GOT3 (cell line): ENCODE results near the gene ASPG.
"Not testable (repeated sequence)": the region's sequence is repeated elsewhere in the genome, so short reads cannot be mapped to it uniquely, and the experiment has no call there.

Source experiments
- DNase-seq: peaks from one replicate; lab custom pipeline; 2025; ENCODE audit warnings: mixed read lengths; lab: John Stamatoyannopoulos, UW

Gene ASPG

GRCh38 chr14:104147346-104148125 is 62.0 kb downstream of the ASPG start:
- no peak for DNase-seq

- no peak for DNase-seq
Observed at GRCh38 chr14:104148433-104149277, 63.2 kb downstream of the ASPG start.

DNA sequence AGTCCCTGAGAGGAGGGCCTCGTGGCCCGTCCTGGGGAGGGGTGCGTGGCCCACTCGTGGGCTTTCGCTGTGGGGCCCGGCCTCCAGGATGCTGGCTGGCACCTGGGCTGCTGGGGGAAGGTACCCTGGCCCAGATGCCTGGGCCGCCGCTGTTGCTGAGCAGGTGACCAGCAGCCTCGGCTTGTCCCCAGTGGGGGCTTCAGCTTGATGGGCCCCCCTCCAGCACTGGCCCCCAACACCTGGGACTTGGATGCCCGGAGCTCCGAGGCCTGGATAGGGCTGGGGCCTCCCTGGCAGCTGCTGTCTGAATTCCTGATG is 63.7 kb downstream of the ASPG start:
- DNase-seq, result no peak

DNA sequence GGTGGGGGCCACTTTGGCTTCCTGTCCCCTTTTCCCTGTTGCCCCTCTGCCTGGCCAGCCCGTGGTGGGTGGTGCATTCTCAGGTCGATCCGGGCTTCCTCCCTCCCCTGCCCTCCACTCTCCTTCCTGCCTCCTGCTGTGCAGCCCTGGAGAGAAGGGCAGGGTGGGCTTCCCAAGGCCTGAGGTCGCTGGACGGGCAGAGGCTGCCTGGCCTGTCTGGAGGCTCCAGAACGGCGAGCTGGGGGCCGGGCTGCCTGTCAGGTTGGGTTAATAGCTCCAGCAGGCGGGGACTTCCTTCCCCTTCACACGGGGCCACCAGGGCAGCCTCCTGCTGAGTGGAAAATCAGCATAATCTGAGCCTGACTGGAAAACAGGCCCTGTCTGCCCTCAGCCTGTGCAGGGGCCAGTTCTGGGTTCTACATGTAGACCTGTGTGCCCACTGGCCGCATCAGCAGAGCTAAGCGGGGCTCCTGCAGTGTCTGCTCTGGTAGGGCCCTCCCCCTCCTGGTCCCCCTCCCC is 64.2 kb downstream of the ASPG start:
- no peak for DNase-seq

DNA sequence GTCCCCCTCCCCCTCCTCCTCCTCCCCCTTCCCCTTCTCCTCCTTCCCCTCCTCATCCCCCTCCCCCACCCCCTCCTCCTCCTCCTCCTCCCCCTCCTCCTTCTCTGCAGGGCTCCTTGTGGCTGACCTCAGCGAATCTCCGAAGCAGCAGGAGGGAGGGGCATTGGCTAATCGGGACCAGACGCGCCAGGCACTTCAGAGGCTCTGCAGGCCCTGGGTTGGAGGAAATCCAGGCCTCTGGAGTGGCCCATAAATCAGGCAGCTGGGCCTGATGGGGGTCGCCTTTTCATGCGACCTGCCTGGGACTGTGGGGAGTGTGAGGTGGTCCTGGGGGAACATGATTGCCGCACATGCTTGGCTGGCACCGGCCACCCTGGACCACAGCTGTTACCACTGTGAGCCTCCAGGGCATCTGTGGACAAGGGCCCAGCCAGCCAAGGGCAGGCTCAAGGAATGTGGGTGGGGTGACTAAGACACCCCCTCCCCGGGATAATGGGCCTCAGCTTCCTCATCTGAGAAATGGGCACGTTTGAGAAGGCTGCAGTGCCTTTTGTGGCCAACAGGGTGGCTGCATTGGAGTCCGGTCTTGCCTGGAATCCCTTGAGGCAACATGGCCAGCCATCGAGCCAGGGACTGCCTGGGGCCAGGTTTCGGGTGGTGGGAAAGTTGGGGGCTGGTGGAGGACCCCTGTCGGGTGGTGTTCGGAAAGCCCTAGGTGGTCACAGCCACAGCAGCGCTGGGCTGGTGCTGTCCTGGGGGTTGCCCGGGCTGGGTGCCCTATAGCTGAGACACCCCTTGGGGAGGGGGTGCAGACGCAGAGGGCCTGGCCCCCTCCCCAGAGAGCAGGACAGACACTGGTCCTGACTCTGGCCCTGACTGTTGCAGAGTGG is 64.9 kb downstream of the ASPG start:
- DNase-seq, result no peak

DNA sequence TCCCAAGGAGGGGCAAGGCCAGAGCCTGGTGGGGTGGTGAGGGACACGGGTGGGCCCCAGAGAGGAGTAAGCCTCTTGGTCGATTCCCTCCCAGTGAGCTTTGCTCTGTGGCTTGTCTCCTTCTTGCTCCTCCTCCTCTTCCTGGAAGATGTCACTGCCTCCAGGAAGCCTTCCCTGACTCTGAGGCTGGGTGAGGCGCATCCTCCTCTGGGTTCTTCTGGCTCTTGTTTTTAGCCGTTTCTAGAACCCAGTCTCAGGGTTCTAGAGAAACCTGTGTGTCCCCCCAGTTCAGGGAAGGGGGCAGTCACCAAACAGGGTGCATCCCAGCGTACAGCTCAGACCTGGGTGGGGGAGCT is 65.5 kb downstream of the ASPG start:
- no peak for DNase-seq

DNA sequence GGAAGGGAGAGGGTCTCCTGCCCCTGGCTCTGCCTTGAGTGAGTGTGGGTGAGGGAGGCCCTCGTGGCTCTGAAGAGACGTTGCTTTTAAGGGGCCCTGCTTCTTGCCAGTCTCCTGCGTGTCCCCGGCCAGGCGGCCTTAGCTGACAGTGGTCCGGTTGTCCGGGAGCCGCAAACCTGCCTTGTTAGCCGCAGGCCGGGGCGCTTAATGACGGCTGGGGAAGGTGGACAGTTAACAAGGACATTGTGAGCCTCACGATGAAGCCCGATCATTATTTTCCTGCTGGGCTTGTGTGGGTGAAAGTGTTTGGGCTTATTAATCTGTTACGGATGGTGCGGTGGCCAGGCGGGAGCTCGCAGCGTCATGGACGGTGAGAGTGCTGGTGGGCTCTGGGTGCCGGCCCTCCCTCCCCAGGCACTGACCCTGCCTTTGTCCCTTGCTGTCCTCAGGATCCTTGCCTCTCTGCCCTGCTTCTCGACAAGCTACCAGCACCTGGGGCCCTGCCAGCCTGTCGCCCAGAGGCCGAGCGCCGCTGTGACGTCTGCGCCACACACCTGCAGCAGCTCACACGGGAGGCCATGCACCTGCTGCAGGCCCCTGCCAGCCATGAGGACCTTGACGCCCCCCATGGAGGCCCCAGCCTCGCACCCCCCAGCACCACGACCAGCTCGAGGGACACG is 66.2 kb downstream of the ASPG start:
- DNase-seq, result no peak

- DNase-seq, result no peak
Observed at GRCh38 chr14:104152246-104152575, 66.7 kb downstream of the ASPG start.

DNA sequence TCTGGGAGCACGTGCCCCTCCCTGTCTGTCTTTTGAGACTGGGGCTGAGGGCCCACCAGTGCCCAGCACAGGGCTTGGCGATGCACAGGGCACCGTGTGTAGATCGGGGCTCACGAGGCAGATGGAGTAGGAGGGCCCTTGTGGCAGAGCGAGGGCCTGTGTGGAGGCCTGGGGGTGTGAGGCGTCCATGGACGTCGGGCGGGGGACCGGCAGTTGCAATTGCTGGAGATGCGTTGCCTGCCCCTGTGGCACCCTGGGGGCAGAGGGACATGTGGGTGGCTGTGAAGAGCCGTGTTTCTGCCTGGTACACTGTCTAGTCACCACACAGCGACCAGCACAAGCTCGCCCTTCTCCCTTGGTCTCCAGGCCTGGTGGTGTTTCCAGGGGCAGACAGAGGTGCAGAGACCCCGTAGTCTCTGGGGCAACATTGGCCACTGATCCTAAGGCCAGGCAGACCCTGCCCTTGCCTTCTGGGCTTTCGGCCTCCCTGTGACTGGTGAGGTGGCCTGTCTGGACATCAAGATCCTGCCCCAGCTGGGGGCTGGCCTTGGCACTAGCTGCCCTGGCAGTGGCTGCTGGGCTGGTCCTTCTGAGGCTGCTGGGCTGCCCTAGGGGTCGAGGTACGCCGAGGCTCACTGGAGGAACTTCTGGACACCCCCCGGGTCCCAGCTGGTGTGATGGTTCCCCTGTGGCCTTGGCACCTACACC is 67.3 kb downstream of the ASPG start:
- DNase-seq, result no peak

DNA sequence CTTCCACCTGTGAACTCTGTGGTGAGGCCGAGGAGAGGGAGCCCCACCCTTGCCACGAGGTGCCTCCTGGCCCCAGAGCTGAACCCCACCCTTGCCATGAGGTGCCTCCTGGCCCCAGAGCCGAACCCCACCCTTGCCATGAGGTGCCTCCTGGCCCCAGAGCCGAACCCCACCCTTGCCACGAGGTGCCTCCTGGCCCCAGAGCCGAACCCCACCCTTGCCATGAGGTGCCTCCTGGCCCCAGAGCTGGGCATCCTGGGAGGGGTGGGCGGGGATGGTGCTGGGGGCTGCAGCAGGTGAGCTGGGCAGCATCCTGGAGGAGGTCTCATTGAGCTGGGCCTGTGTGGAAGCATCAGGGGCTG is 67.9 kb downstream of the ASPG start:
- not testable (repeated sequence) for DNase-seq

DNA sequence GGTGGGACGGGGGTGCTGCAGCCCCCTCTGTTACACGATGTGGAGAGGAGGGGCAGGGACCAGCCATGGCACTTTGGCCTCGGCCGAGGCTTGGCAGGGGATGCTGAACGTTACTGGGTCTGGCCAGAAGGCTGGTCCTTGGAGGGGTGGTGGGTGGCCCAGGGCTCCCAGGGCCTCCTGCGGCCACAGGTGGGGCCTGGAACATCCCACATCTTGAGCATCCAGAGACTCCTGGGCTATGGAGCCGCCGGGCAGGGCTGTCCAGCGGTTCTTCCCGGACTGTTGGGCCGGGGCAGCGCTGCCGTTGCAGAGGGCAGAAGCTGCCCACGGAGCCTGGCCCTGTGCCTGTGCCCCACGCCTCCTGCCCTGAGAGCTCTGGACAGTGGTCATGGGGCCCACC is 68.7 kb downstream of the ASPG start:
- DNase-seq, result no peak

DNA sequence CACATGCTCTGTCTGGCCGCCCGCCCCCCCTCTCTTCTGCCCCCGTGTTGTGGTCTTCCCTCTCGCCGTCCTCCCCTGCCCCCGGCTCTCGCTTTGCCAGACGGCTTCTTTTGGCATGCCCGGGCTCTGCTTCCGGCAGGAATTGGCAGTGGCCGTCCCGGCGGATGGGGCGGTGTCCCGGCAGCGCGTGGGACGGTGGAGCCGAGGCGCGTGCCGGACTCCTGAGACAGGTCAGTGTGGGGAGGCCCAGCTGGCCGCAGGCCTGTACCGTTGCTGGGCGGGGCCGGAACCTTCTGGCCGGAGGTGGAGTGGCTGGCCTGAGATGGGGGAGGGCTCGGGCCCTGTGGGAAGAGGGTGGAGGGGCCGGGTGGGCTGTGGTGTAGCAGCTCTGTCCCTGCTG is 70.0 kb downstream of the ASPG start:
- DNase-seq, result no peak

GRCh38 chr14:104156142-104156541 is 70.6 kb downstream of the ASPG start:
- DNase-seq, result no peak

DNA sequence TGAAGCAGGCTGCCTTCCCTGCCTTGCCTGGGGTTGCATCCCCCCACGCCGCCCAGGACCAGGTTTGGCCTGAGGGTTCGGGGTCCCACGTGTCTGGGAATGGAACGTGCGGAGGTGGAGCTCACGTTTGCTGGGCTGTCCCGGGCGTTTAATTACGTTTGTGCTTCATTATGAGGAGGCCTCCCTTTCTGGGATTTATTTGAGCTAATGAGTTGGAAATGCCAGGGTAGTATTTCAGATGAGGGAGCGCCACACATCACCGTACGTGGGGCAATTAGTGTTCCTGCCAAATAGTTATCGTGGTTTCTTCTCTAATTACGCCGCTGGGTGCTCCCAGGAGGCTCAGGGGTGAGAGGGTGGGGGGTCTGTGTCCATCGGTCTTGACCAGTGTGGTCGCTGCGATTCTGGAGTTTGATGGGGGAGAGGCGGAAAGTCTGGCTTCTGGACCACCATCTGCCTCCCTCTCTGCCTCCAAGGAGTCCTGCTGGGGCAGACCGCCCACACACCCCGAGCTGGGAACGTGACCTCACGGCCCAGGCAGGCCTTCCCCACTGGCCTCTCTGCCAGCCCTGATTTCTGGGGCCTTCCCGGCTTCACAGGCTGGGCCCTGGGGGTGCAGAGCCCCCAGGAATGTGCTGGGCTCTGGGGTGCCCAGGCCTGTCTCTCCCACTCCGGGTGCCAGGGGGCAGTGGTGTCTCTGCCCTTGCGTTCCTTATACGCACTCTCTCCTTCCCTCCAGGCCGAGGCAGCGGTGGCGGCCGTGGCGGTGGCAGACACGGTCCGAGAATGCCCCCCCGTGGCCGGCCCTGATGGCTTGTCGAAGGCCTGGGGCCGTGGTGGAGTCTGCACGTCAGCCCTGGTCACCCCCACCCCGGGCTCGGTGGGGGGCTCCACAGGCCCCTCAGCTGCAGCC is 71.8 kb downstream of the ASPG start:
- DNase-seq, result no peak

GRCh38 chr14:104158827-104159798 is 73.6 kb downstream of the ASPG start:
- DNase-seq, result no peak

DNA sequence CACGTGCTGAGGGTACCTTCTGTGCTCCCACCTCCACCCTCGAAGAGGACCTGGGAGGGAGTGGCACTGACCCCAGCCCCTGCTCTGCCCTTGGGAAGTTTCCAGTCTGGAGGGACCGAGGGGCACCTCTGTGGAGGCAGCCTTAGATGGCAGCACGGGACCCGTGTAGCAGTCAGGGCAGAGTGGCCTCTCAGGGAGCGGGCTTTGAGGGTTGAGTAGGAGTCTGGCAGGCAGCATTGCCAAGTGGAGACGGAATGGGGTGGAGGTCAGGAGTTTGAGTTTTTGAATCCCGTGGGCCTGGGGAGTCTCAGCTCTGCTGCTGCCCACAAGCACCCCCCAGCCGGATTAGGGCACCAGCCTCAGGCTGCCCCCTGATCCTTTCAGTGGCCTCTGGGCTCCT is 74.5 kb downstream of the ASPG start:
- no peak for DNase-seq

DNA sequence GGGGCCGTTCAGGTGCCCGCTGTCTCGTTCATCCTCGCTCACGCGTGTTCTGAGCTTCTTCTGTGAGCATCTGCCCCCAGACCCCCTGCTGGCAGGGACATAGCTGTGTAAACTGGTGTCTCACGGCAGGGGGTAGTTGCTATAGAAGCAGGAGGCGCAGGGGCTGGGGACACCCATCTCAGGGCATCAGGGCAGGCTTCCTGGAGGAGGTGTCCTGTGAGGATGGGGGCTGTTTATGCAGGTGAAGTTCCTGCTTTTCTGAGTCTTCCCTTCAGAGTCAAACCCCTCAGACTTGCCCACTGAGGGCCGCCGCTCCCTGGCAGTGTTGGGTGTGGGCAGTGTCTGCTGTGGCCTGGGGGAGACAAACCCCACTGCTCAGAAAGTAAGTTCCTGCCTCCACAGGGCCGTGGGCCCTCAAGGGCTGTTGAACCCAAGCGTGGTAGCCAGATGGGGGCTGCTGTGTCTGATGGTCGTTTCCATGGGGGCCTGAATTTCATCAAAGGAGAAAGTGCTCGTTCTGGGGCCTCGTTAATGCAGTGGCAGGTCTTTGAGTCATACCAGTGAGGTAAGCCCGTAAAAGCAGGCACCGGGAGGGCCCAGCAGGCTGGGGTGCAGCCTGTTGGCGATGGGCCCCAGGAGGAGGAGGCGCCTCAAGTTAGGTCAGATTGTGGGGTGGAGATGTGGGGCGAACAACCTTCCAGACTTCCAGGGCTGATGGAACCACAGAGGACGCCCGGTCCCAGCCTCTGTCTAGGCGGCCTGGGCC is 76.3 kb downstream of the ASPG start:
- DNase-seq, result no peak

- DNase-seq, result no peak
Observed at GRCh38 chr14:104162495-104162894, 77.0 kb downstream of the ASPG start.
